MCF 10A (cell line): ENCODE measurements around the gene ACSL1. TPM values are rescaled to one million over a fixed set of nuclear protein-coding genes. Genes with fewer than 3 reads are reported as not detected.
A peak's percentile ranks its signal among the peaks of the same experiment; 100 is the strongest.

Source experiments
- BruUV-seq: library from RNA; stranded (reverse); fragments of 400-500 nt; replicated peaks from 2 replicates; lab custom pipeline; 2021; lab: Mats Ljungman, UMichigan
- CTCF ChIA-PET: fragments of 300-600 bp; sonication (Branson Sonifier 250); formaldehyde crosslinking; extraction: SDS; loops from one replicate; lab custom pipeline; 2021; ENCODE audit warnings: antibody characterized with exemption, inconsistent platforms; lab: Yijun Ruan, JAX
- POLR2A ChIA-PET: fragments of 300-600, 350-650 bp; sonication (Branson Sonifier 250); formaldehyde crosslinking; extraction: SDS; loops from one replicate; lab custom pipeline; 2020; ENCODE audit warnings: antibody characterized with exemption, inconsistent platforms; lab: Yijun Ruan, JAX
- DNase-seq: peaks from one replicate; pipeline ENCODE4 v3.0.0-alpha.2; 2018; ENCODE audit not compliant: unreplicated experiment
- H3K27ac Mint-ChIP-seq: one replicate; pipeline ENCODE4 v1.8.0; 2022; ENCODE audit warnings: mild to moderate bottlenecking, low read depth, mixed read lengths; ENCODE audit not compliant: unreplicated experiment
- H3K27me3 Mint-ChIP-seq: one replicate; pipeline ENCODE4 v1.8.0; 2022; ENCODE audit warnings: mixed read lengths; ENCODE audit not compliant: insufficient read depth, unreplicated experiment
- H3K36me3 Mint-ChIP-seq: one replicate; pipeline ENCODE4 v1.8.0; 2022; ENCODE audit warnings: mild to moderate bottlenecking, moderate library complexity, mixed read lengths; ENCODE audit not compliant: insufficient read depth, unreplicated experiment
- H3K4me1 Mint-ChIP-seq: one replicate; pipeline ENCODE4 v1.8.0; 2022; ENCODE audit warnings: mixed read lengths; ENCODE audit not compliant: insufficient read depth, unreplicated experiment
- H3K4me3 Mint-ChIP-seq: one replicate; pipeline ENCODE4 v1.8.0; 2022; ENCODE audit warnings: mild to moderate bottlenecking, moderate library complexity, mixed read lengths; ENCODE audit not compliant: unreplicated experiment
- H3K9me3 Mint-ChIP-seq: one replicate; pipeline ENCODE4 v1.8.0; 2022; ENCODE audit warnings: mixed read lengths; ENCODE audit not compliant: unreplicated experiment
- intact Hi-C: fragments of 100-400 bp; cut with micrococcal nuclease; formaldehyde crosslinking; loops from 2 replicates; pipeline ENCODE4 v1.14.1; 2022
- total RNA-seq: library from RNA; stranded (reverse); gene quantifications from 2 replicates; pipeline ENCODE4 v1.2.3, GENCODE V29; 2022
- TF ChIP-seq, protein P1 (sequence below): fragments of 200-600 bp; IDR thresholded peaks from one replicate; pipeline ENCODE4 v1.8.0; 2022; ENCODE audit warnings: antibody characterized with exemption, mild to moderate bottlenecking; ENCODE audit not compliant: unreplicated experiment

Gene ACSL1
- total RNA-seq, 1 experiment from 2014 or later = 105 TPM

DNA sequence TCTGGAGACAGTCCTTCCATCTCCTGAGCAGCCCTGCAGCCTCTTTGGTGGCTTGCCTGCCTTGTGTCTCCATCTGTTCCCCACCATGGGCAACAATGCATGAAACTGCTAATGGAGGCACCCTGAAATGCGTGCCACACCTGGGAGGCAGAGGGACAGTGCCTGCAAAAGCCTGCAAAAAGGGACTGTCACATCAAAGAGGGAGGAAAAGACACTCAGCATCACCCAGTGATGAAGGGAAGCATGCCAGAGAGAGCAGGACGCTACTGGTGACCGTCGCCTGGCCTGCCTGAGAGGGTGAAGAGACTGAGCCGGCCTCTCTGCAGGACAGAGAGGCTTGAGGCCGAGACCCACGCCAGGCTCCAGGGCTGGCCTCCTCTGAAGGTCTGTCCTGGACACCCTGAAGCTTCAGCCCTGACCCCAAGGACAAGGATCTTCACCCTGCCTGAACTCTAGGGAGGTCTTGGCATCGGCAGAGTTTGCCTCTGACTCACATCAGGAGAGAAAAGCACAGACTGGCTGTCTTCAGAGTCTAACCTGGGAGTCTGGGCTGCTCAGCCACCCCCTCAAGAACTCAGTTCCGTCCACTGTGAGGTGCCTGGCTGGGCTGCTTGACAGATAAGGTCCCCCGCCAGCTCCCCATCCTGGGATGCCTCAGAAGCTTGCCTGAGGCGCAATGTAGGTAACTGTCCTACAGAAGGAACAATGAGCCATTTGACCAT is 8.1 kb downstream of the ACSL1 start:
- Mint-ChIP-seq H3K4me3 (no peak overlapping the region), H3K9me3 (no peaks in the 10 kb centered on the region), H3K4me1 (peaks cover 57% of the 10 kb centered on the region), H3K36me3 (peaks cover 37% of the 10 kb centered on the region), H3K27ac (no peak overlapping the region), H3K27me3 (no peaks in the 10 kb centered on the region)
- intact Hi-C loops = loop anchor here (10.0 kb wide), 1 partner anchor 173 kb away; the partner anchor contains the start of genes CASP3 and PRIMPOL
- CTCF ChIA-PET = interaction anchor here (0.5 to 0.6 kb wide), 2 partner anchors 11 to 44 kb away, joined by 3 read pairs; no protein-coding TSS in a partner anchor
- POLR2A ChIA-PET = no interaction called here
- BruUV-seq = no TSS peak
- DNase-seq = peak; percentile 26
- TF ChIP-seq, protein P1, sequence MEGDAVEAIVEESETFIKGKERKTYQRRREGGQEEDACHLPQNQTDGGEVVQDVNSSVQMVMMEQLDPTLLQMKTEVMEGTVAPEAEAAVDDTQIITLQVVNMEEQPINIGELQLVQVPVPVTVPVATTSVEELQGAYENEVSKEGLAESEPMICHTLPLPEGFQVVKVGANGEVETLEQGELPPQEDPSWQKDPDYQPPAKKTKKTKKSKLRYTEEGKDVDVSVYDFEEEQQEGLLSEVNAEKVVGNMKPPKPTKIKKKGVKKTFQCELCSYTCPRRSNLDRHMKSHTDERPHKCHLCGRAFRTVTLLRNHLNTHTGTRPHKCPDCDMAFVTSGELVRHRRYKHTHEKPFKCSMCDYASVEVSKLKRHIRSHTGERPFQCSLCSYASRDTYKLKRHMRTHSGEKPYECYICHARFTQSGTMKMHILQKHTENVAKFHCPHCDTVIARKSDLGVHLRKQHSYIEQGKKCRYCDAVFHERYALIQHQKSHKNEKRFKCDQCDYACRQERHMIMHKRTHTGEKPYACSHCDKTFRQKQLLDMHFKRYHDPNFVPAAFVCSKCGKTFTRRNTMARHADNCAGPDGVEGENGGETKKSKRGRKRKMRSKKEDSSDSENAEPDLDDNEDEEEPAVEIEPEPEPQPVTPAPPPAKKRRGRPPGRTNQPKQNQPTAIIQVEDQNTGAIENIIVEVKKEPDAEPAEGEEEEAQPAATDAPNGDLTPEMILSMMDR = no peak

DNA sequence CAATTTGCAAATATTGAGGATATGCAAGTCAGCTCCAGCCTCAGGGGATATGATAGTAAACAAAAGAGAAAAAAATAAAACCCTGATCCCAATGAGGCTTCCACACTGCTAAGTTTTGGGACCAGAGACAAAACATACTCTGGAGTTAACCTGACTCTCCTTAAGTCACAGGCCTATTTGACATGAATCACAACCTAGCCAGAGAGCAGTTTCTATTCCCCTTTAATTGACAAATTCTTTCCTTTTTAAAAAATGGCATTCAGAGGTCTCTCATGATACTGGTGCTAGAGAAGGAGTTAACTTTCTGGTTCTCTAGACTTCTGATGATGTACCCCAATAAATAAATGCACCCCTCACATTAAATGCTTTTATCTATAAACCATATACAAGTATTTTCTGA is 8.8 kb downstream of the ACSL1 start:
- H3K4me1 Mint-ChIP-seq = peaks cover 61% of the 10 kb centered on the region
- no peak overlapping the region for H3K27ac Mint-ChIP-seq
- no peaks in the 10 kb centered on the region for H3K9me3 Mint-ChIP-seq
- H3K4me3 Mint-ChIP-seq = no peak overlapping the region
- POLR2A ChIA-PET = interaction anchor here (1.2 kb wide), 1 partner anchor 8 kb away, joined by 6 read pairs; no protein-coding TSS in a partner anchor
- CTCF ChIA-PET = no interaction called here
- no peak for DNase-seq
- BruUV-seq = no TSS peak
- peaks cover 30% of the 10 kb centered on the region for H3K36me3 Mint-ChIP-seq
- intact Hi-C loops = loop anchor here (10.0 kb wide), 1 partner anchor 172 kb away; the partner anchor contains the start of genes CASP3 and PRIMPOL
- H3K27me3 Mint-ChIP-seq = no peaks in the 10 kb centered on the region
- TF ChIP-seq, protein P1 = no peak

DNA sequence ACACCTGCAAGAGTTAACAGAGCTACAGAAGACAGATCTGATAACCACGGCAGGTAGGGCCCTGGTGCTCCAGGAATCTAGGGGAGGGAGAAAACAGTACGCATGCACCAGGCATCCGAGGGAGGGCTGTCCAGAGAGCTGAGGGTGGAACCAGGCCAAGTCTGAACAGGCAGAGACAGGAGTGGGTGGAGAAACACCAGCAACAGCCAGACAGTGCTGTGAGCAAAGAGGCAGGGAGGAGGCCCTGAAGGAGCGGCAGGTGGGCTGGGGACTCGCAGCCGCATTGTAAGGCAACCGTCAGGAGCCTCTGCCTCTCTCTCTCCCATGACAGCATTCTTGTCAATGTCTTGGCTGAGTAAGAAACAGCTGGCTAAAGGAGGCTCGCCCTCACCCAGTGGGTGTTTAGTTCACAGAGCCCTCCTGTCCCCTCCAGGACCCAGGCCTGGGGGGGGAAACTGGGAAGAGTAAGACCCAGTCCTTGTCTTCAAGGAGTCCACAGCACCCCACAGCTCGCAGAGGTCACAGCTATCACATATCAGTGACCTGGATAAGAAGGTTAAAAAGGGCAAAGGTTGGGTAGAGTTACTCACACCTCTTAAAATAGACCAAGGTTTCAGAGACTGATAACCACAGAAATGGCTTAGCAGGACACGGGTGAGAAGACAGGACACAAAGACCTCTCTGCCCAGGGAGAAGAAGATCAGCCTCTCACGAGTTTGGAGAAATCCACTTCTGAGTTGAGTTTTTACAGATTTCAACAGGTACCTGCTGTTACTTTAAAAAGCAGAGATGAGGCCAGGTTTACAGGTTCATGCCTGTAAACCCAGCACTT is 10.5 kb downstream of the ACSL1 start:
- H3K9me3 Mint-ChIP-seq = no peaks in the 10 kb centered on the region
- no TSS peak for BruUV-seq
- ChIA-PET CTCF (interaction anchor here (0.6 to 1.8 kb wide), 4 partner anchors 25 to 758 kb away, joined by 3 to 5 read pairs (median 4); no protein-coding TSS in a partner anchor), POLR2A (interaction anchor here (0.6 to 4.0 kb wide), 18 partner anchors 9 to 1372 kb away, joined by 3 to 62 read pairs (median 14); partner anchors contain the start of genes ACSL1, CDKN2AIP, CENPU and SLC25A4)
- H3K27ac Mint-ChIP-seq = peak overlapping the region; percentile 95
- DNase-seq = peak; percentile 96
- H3K27me3 Mint-ChIP-seq = no peaks in the 10 kb centered on the region
- H3K4me1 Mint-ChIP-seq = peaks cover 76% of the 10 kb centered on the region
- peak overlapping the region; percentile 87 for H3K4me3 Mint-ChIP-seq
- intact Hi-C loops = loop anchor here (10.0 kb wide), 1 partner anchor 170 kb away; the partner anchor contains the start of genes CASP3 and PRIMPOL
- H3K36me3 Mint-ChIP-seq = peaks cover 35% of the 10 kb centered on the region
- TF ChIP-seq, protein P1 = no peak
